ENCODE measurements around the gene POLR3H. TPM values are rescaled to one million over a fixed set of nuclear protein-coding genes. Genes with fewer than 3 reads are reported as not detected.

The POLR3H gene
- total RNA-seq, 2 donors from 2014 or later: 30.1 to 32.6 TPM

DNA sequence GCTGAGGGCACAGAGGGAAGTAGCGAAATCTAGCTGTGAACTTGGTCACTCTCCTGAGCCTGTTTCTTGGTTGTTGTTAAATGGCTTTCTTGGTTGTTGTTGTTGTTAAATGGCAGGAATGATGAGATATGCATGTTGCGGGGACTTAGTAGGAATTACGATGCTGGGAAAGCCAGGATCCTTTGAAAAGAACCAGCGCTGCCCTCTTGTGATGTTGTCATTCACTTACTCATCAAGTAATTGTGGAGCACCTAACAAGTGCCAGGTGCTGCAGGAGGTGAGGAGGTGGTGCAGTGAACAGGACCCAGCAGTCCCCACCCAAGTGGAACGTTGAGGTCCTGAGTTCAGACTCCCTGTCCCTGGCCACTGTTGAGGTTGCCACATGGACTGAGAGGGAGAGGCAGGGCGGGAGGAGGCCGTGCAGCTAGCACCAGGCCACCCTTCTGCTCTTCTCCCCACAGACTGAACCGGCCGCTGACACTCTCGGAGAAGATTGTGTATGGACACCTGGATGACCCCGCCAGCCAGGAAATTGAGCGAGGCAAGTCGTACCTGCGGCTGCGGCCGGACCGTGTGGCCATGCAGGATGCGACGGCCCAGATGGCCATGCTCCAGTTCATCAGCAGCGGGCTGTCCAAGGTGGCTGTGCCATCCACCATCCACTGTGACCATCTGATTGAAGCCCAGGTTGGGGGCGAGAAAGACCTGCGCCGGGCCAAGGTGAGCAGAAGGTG is 36.8 kb downstream of the POLR3H start:
- Histone ChIP-seq H3K9me3 (ENCODE audit: control insufficient read depth, low read length) (no peaks in the 10 kb centered on the region), H3K27ac (ENCODE audit: low read depth, low read length) (no peak overlapping the region), H3K36me3 (ENCODE audit: control insufficient read depth, insufficient read depth, low read length) (peaks cover 30% of the 10 kb centered on the region), H3K4me1 (ENCODE audit: control insufficient read depth, insufficient read depth, low read length) (peaks cover 3% of the 10 kb centered on the region), H3K27me3 (ENCODE audit: control insufficient read depth, insufficient read depth, low read length, poor library complexity, severe bottlenecking) (no peaks in the 10 kb centered on the region), H3K4me3 (ENCODE audit: low read length) (no peak overlapping the region), H3K9ac (ENCODE audit: extremely low read depth, low read length, poor library complexity, severe bottlenecking) (no peak overlapping the region)
- Mint-ChIP-seq H3K27me3 (ENCODE audit: insufficient read depth) (no peaks in the 10 kb centered on the region), H3K36me3 (ENCODE audit: low read depth) (peaks cover 38% of the 10 kb centered on the region), H3K27ac (peak overlapping the region; percentile 62), H3K4me1 (peaks cover 1% of the 10 kb centered on the region), H3K9me3 (no peaks in the 10 kb centered on the region), H3K4me3 (no peak overlapping the region)
- WGBS, 2 experiments (ENCODE audit: insufficient coverage in 1 of 2, insufficient read length in 1 of 2): 95 to 98% methylated on average over 15 to 23 of the region's 23 CpGs
- no peak for DNase-seq
- TF ChIP-seq, protein P1, sequence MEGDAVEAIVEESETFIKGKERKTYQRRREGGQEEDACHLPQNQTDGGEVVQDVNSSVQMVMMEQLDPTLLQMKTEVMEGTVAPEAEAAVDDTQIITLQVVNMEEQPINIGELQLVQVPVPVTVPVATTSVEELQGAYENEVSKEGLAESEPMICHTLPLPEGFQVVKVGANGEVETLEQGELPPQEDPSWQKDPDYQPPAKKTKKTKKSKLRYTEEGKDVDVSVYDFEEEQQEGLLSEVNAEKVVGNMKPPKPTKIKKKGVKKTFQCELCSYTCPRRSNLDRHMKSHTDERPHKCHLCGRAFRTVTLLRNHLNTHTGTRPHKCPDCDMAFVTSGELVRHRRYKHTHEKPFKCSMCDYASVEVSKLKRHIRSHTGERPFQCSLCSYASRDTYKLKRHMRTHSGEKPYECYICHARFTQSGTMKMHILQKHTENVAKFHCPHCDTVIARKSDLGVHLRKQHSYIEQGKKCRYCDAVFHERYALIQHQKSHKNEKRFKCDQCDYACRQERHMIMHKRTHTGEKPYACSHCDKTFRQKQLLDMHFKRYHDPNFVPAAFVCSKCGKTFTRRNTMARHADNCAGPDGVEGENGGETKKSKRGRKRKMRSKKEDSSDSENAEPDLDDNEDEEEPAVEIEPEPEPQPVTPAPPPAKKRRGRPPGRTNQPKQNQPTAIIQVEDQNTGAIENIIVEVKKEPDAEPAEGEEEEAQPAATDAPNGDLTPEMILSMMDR (conservative IDR thresholded peaks at IDR 0.05): no peak

GRCh38 chr22:41505511-41506220 is 38.6 kb downstream of the POLR3H start:
- H3K27ac ChIP-seq (ENCODE audit: low read depth, low read length): no peak overlapping the region
- H3K27me3 ChIP-seq (ENCODE audit: control insufficient read depth, insufficient read depth, low read length, poor library complexity, severe bottlenecking): no peaks in the 10 kb centered on the region
- Mint-ChIP-seq H3K4me3 (no peak overlapping the region), H3K36me3 (ENCODE audit: low read depth) (peaks cover 48% of the 10 kb centered on the region), H3K9me3 (no peaks in the 10 kb centered on the region), H3K27ac (no peak overlapping the region), H3K4me1 (no peaks in the 10 kb centered on the region), H3K27me3 (ENCODE audit: insufficient read depth) (no peaks in the 10 kb centered on the region)
- no peak for DNase-seq
- H3K9me3 ChIP-seq (ENCODE audit: control insufficient read depth, low read length): no peaks in the 10 kb centered on the region
- no peak overlapping the region for H3K4me3 ChIP-seq (ENCODE audit: low read length)
- no peak overlapping the region for H3K9ac ChIP-seq (ENCODE audit: extremely low read depth, low read length, poor library complexity, severe bottlenecking)
- H3K36me3 ChIP-seq (ENCODE audit: control insufficient read depth, insufficient read depth, low read length): peaks cover 36% of the 10 kb centered on the region
- no peaks in the 10 kb centered on the region for H3K4me1 ChIP-seq (ENCODE audit: control insufficient read depth, insufficient read depth, low read length)
- TF ChIP-seq, protein P1 (conservative IDR thresholded peaks at IDR 0.05): no peak
- WGBS, 2 experiments (ENCODE audit: insufficient coverage in 1 of 2, insufficient read length in 1 of 2): 95 to 97% methylated on average over 9 to 10 of the region's 10 CpGs

DNA sequence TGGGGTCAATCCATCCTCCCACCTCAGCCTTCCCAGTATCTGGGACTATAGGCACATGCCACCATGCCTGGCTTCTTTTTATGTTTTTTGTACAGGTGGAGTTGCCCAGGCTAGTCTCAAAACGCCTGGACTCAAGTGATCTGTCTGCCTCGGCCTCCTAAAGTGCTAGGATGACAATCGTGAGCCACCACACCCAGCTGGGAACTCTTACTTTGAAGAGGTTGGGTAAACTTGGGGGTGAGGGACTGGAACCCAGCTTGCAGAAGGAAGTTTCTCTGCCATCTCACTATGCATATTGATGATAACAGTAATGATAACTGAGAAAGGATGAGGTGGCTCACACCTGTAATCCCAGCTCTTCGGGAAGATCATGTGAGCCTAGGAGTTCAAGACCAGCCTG is 39.5 kb downstream of the POLR3H start:
- H3K36me3 Mint-ChIP-seq (ENCODE audit: low read depth): peaks cover 52% of the 10 kb centered on the region
- H3K4me3 Mint-ChIP-seq: no peak overlapping the region
- no peaks in the 10 kb centered on the region for H3K4me1 ChIP-seq (ENCODE audit: control insufficient read depth, insufficient read depth, low read length)
- H3K27me3 Mint-ChIP-seq (ENCODE audit: insufficient read depth): no peaks in the 10 kb centered on the region
- WGBS, 2 experiments (ENCODE audit: insufficient coverage in 1 of 2, insufficient read length in 1 of 2): 92 to 95% methylated on average over 3 to 4 of the region's 4 CpGs
- no peak overlapping the region for H3K9ac ChIP-seq (ENCODE audit: extremely low read depth, low read length, poor library complexity, severe bottlenecking)
- no peak for DNase-seq
- H3K27me3 ChIP-seq (ENCODE audit: control insufficient read depth, insufficient read depth, low read length, poor library complexity, severe bottlenecking): no peaks in the 10 kb centered on the region
- no peaks in the 10 kb centered on the region for H3K9me3 ChIP-seq (ENCODE audit: control insufficient read depth, low read length)
- peaks cover 37% of the 10 kb centered on the region for H3K36me3 ChIP-seq (ENCODE audit: control insufficient read depth, insufficient read depth, low read length)
- H3K27ac Mint-ChIP-seq: no peak overlapping the region
- H3K4me1 Mint-ChIP-seq: no peaks in the 10 kb centered on the region
- no peak overlapping the region for H3K4me3 ChIP-seq (ENCODE audit: low read length)
- no peaks in the 10 kb centered on the region for H3K9me3 Mint-ChIP-seq
- H3K27ac ChIP-seq (ENCODE audit: low read depth, low read length): no peak overlapping the region
- TF ChIP-seq, protein P1 (conservative IDR thresholded peaks at IDR 0.05): no peak
